Measurements from ENCODE around the gene OR5H1. TPM values are rescaled to one million over a fixed set of nuclear protein-coding genes. Genes with fewer than 3 reads are reported as not detected.
"Not testable (repeated sequence)": the region's sequence is repeated elsewhere in the genome, so short reads cannot be mapped to it uniquely, and the experiment has no call there.

OR5H1 gene
- total RNA-seq = not detected
- long read RNA-seq = 0 reads

DNA sequence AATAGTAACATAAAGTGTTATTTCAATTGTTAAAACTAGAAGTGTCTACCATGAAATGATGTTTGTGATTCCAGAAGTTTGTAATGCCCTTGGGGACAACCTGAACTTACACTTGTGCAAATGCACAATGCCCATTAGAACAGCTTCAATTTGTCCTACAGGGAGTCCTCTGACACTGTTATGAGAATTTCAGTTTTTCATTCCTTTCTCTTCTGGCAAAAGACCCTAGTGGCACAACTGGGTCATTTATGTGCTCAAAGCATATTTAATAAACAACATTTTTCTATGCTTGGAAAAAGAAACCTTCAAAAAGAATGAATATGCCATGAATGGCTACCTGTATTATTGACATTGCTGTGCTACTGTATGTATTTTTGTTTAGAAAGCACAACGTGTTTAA lies at the start of gene OR5H1:
Gene OR5H1 (plus strand): TSS at position 301 of the 400 bp plus-strand sequence. CDS start 1,977 bp downstream, outside the sequence.
- no peak for DNase-seq
- intact Hi-C loops (cut with DNase I, micrococcal nuclease) = no loop called here
- no peak for ATAC-seq

DNA sequence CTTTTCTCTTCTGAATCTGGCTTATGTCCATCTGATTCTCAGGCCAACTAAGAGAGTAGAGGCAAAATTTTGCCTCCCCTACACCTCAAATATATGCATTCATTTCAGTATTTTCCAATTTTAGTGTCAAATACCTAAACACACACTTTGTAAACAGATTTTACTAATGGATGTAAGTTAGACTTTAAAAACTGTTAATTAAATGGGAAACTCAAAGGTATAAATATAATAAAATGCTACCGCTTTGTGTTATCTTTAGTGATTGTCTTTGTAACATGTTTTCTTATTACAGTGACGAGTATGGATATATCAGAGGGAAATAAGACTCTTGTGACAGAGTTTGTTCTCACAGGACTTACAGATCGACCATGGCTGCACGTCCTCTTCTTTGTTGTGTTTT lies 43.6 kb upstream of the OR5H1 start, which contains the start of gene OR5AC2:
Gene OR5AC2 (plus strand): TSS at position 301 of the 400 bp plus-strand sequence. CDS start 0 bp downstream, at position 301.
- intact Hi-C loops (cut with DNase I, micrococcal nuclease) = no loop called here
- ATAC-seq = no peak
- no peak for DNase-seq

GRCh38 chr3:98095882-98096281 lies 34.6 kb upstream of the OR5H1 start:
- intact Hi-C loops (cut with DNase I, micrococcal nuclease) = no loop called here
- no peak for DNase-seq
- ATAC-seq = no peak

GRCh38 chr3:98099848-98100247 lies 30.7 kb upstream of the OR5H1 start:
- intact Hi-C loops (cut with DNase I, micrococcal nuclease) = no loop called here
- DNase-seq (no peak), ATAC-seq (no peak)

DNA sequence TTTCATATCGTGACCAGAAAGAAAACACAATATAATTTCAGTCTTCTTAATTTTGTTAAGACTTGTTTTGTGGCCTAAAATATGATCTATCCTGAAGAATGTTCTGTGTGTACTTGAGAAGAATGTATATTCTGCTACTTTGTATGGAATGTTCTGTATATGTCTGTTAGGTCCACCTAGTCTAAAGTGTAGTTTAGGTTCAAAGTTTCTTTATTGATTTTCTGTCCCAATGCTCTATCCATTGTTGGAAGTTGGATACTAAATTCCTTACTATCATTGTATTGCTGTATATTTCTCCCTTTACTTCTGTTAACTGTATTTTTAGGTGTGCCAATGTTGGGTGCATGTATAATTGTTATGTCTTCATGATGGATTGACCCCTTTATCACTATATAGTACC lies 22.4 kb upstream of the OR5H1 start:
- ATAC-seq = no peak

GRCh38 chr3:98109807-98110549 lies 20.5 kb upstream of the OR5H1 start:
- intact Hi-C loops (cut with DNase I, micrococcal nuclease) = no loop called here
- no peak for DNase-seq
- ATAC-seq = no peak

More for the DNA sequence above, 22.4 kb upstream of the OR5H1 start:
- no peak for DNase-seq
- intact Hi-C loops (cut with DNase I, micrococcal nuclease) = no loop called here

- DNase-seq = no peak
- ATAC-seq = no peak
- intact Hi-C loops (cut with DNase I, micrococcal nuclease) = no loop called here
Observed at GRCh38 chr3:98110550-98110908, 20.0 kb upstream of the OR5H1 start.

GRCh38 chr3:98114264-98114663 lies 16.3 kb upstream of the OR5H1 start:
- intact Hi-C loops (cut with DNase I, micrococcal nuclease) = no loop called here
- DNase-seq (no peak), ATAC-seq (no peak)

- DNase-seq (no peak), ATAC-seq (no peak)
- intact Hi-C loops (cut with DNase I, micrococcal nuclease) = no loop called here
Observed at GRCh38 chr3:98115717-98116116, 14.8 kb upstream of the OR5H1 start.

DNA sequence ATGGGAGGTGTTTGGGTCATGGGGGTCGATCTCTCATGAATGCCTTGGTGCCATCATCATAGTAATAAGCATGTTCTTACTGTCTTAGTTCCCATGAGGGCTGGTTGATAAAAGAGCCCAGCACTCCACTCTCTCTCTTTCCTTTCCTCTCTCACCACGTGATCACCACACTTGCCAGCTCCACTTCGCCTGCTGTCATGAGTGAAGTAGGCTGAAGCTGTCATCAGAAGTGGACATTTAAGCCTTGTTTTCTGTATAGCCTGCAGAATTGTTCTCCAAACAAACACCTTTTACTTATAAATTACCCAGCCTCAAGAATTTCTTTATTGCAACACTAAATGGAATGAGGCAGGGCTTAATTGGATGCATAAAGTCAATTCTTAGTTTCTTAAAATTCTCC lies 6.1 kb downstream of the OR5H1 start:
- no peak for DNase-seq
- intact Hi-C loops (cut with DNase I, micrococcal nuclease) = no loop called here

DNA sequence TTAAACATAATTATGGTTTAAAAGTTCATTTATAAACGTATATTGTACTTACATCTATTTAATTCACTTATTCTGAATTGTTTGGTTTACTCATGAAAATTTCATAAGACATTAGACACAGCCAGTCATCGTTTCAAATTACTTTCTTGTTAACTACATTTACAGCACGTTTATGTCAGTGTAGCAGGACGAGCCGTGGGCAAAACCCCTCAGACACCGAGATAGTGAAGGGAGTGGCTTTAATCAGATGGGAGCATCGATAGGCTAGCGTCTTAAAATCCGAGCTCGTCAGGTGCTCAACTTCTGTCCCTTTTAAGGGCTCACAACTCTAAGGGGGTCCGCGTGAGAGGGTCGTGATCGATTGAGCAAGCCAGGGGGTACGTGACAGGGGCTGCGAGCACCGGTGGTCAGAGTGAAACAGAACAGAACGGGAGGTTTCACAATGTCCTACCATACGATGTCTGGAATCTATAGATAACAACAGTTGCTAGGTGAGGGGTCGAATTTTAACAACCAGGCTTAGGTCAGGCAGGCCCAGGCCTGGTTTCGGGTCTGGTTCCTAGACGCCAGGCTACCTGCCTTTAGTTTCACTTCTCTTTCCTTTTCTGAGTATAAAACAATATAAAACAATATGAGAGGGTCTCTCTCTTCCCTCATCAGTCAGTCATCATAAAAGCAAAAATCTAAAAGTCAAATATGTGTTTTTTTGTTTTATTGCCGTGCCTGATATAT lies 7.5 kb downstream of the OR5H1 start:
- ATAC-seq; DNase-seq; intact Hi-C loops (cut with DNase I, micrococcal nuclease): not testable (repeated sequence)

More for the DNA sequence above, 6.1 kb downstream of the OR5H1 start:
- no peak for ATAC-seq

DNA sequence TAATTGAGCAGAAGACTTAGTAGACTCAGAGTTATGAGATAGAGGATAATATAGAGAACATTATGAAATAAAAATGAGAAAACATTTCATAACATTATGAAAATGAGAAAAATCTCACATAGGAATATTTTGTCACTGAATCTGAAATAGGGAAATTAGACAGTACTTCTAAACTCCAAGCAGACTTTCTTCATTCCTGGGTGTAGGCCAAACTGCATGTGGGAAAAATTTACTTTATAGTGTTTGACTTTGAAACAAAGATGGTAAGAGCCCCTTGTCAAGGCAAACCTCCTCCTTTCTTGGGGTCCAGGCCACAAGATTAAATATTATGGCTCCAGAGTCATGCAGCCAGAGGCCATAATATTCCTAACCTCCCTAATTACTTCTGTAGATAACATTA lies 10.0 kb downstream of the OR5H1 start:
- intact Hi-C loops (cut with DNase I, micrococcal nuclease) = no loop called here
- no peak for DNase-seq
- no peak for ATAC-seq

DNA sequence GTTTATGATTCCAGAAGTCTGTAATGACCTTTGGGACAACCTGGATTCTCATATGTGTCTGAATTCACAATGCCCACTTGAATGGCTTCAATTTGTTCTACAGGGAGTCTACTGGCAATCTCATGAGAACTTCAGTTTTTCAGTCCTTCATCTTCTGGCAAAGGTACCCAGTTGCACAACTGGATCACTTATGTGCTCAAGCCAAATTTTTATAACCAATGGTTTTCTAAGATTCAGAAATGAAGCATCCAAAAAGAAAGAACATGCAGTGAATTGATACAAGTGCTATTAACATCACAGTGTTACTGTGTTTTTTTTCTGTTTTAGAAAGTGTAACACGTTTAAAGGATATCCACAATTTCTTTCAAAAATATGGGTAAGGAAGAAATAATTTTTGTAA lies 16.7 kb downstream of the OR5H1 start, which contains the start of gene OR5H14:
Gene OR5H14 (plus strand): TSS at position 301 of the 400 bp plus-strand sequence. CDS start 1,907 bp downstream, outside the sequence.
- intact Hi-C loops (cut with DNase I, micrococcal nuclease) = no loop called here
- no peak for ATAC-seq
- DNase-seq = no peak

- ATAC-seq (no peak), DNase-seq (no peak)
- intact Hi-C loops (cut with DNase I, micrococcal nuclease) = no loop called here
Observed at GRCh38 chr3:98148751-98149150, 18.2 kb downstream of the OR5H1 start.

DNA sequence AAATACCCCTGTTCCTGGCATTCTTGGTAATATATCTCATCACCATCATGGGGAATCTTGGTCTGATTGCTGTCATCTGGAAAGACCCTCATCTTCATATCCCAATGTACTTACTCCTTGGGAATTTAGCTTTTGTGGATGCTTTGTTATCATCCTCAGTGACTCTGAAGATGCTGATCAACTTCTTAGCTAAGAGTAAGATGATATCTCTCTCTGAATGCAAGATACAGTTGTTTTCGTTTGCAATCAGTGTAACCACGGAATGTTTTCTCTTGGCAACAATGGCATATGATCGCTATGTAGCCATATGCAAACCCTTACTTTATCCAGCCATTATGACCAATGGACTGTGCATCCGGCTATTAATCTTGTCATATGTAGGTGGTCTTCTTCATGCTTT lies 18.9 kb downstream of the OR5H1 start:
- DNase-seq; intact Hi-C loops (cut with DNase I, micrococcal nuclease); ATAC-seq: not testable (repeated sequence)

DNA sequence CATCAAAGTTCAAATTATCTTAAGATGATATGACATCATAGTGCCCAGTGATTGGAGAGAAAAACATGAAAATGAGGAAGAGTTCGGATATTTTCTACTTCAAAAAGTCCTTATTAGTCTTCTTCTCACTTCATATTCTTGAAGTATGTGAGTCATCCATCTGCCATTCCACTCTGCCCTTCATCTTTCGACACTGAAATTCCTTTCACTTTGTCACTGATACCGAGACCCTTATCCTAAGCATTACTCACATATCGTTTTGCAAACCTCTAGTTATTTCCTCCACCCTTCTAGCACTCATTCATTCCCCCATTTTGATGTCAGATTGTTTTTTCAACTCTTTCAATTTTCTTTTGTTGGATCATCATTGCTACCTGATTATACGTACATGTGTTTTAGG lies 20.7 kb downstream of the OR5H1 start:
- ATAC-seq (no peak), DNase-seq (no peak)
- intact Hi-C loops (cut with DNase I, micrococcal nuclease) = no loop called here

GRCh38 chr3:98166396-98166795 lies 35.9 kb downstream of the OR5H1 start, which contains the start of gene OR5H15:
Gene OR5H15, plus strand, starts transcription at chr3:98166696. Its CDS starts 2,004 bp downstream, at chr3:98168700.
- intact Hi-C loops (cut with DNase I, micrococcal nuclease) = no loop called here
- DNase-seq (no peak), ATAC-seq (no peak)

- DNase-seq (no peak), ATAC-seq (no peak)
- intact Hi-C loops (cut with DNase I, micrococcal nuclease) = no loop called here
Observed at GRCh38 chr3:98171071-98171470, 40.5 kb downstream of the OR5H1 start.

DNA sequence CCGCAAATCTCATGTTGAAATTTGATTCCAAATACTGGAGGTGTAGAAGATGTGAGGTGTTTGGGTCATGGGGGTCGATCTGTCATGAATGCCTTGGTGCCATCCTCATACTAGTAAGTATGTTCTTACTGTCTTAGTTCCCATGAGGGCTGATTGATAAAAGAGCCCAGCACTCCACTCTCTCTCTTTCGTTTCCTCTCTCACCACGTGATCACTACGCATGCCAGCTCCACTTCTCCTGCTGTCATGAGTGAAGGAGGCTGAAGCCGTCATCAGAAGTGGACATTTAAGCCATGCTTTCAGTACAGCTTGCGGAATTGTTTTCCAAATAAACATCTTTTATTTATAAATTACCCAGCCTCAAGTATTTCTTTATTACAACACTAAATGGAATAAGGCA lies 42.1 kb downstream of the OR5H1 start:
- intact Hi-C loops (cut with DNase I, micrococcal nuclease) = no loop called here

DNA sequence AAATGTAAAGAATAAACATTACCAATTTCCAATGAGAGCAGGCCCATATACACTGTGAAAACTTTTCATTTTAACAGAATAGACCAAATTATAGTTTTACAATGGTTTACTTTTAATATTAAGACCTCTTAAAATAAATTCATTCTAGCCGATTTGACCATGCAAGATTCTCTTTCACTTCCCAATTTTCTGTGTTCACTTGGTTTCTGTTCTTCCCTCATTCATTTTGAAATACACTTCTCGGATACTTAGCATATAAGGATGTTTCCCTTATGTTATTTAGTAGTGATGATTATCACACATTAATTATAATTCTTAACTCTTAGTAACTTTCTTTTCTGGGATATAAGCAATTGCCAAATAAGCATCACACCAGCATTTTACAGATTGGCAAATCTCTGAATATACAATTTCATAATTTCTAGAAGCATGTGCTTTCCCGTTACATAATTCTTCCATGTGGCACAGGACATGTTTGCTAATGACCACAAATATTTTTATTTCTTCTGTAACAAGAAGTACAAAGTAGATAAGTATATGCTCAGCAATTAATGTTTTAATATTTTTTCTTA lies 49.9 kb downstream of the OR5H1 start:
- no peak for DNase-seq
- no peak for ATAC-seq
- intact Hi-C loops (cut with DNase I, micrococcal nuclease) = no loop called here

More for the DNA sequence above, 42.1 kb downstream of the OR5H1 start:
- no peak for DNase-seq
- no peak for ATAC-seq
